ENCODE measurements around the gene EDDM3A.

EDDM3A gene

GRCh38 chr14:20781803-20782202 lies 36.1 kb downstream of the EDDM3A start:
- no peak for DNase-seq (ENCODE audit: extremely low read depth, low read depth)
- TF ChIP-seq CTCF (IDR thresholded peaks at IDR 0.05; ENCODE audit: low read depth, low read length, missing control alignments): no peak
- H3K4me3 ChIP-seq (replicated peaks; ENCODE audit: low read depth, low read length): no peak overlapping the region

- H3K4me3 ChIP-seq (replicated peaks; ENCODE audit: low read depth, low read length): no peak overlapping the region
- TF ChIP-seq CTCF (IDR thresholded peaks at IDR 0.05; ENCODE audit: low read depth, low read length, missing control alignments): no peak
- no peak for DNase-seq (ENCODE audit: extremely low read depth, low read depth)
These were observed 36.7 kb downstream of the EDDM3A start for GRCh38 chr14:20782280-20782890.

GRCh38 chr14:20787025-20787424 lies 41.3 kb downstream of the EDDM3A start:
- H3K4me3 ChIP-seq (replicated peaks; ENCODE audit: low read depth, low read length): no peak overlapping the region
- no peak for DNase-seq (ENCODE audit: extremely low read depth, low read depth)
- TF ChIP-seq CTCF (IDR thresholded peaks at IDR 0.05; ENCODE audit: low read depth, low read length, missing control alignments): no peak

- no peak overlapping the region for H3K4me3 ChIP-seq (replicated peaks; ENCODE audit: low read depth, low read length)
- DNase-seq (ENCODE audit: extremely low read depth, low read depth): no peak
- no peak for TF ChIP-seq CTCF (IDR thresholded peaks at IDR 0.05; ENCODE audit: low read depth, low read length, missing control alignments)
These were observed 43.6 kb downstream of the EDDM3A start for GRCh38 chr14:20789230-20789813.

- H3K4me3 ChIP-seq (replicated peaks; ENCODE audit: low read depth, low read length): no peak overlapping the region
- DNase-seq (ENCODE audit: extremely low read depth, low read depth): no peak
- TF ChIP-seq CTCF (IDR thresholded peaks at IDR 0.05; ENCODE audit: low read depth, low read length, missing control alignments): no peak
These were observed 44.9 kb downstream of the EDDM3A start for GRCh38 chr14:20790464-20791116.

- no peak overlapping the region for H3K4me3 ChIP-seq (replicated peaks; ENCODE audit: low read depth, low read length)
- no peak for TF ChIP-seq CTCF (IDR thresholded peaks at IDR 0.05; ENCODE audit: low read depth, low read length, missing control alignments)
- no peak for DNase-seq (ENCODE audit: extremely low read depth, low read depth)
These were observed 45.5 kb downstream of the EDDM3A start for GRCh38 chr14:20791187-20791586.

Data from HFF-Myc (cell line).